ENCODE results near the gene NRAS.
A peak's percentile ranks its signal among the peaks of the same experiment; 100 is the strongest.
"Not testable (repeated sequence)": the region's sequence is repeated elsewhere in the genome, so short reads cannot be mapped to it uniquely, and the experiment has no call there.

The NRAS gene

GRCh38 chr1:114716304-114717170 lies at the start of gene NRAS:
Gene NRAS (minus strand): TSS chr1:114716771. CDS start chr1:114716160, 611 bp downstream.
- Histone ChIP-seq H3K4me3 (ENCODE audit: low read length) (peak within 1 kb of the TSS; percentile 100), H3K27me3 (ENCODE audit: control insufficient read depth, insufficient read depth, low read length) (no peaks in the 10 kb centered on the region), H3K4me1 (ENCODE audit: control insufficient read depth, insufficient read depth, low read length) (peaks cover 5% of the 10 kb centered on the region), H3K36me3 (ENCODE audit: control insufficient read depth, insufficient read depth, low read length) (peaks cover 18% of the 10 kb centered on the region), H3K9ac (ENCODE audit: low read length) (peak within 1 kb of the TSS; percentile 97), H3K27ac (ENCODE audit: low read depth, low read length) (peak within 1 kb of the TSS; percentile 95)

- Histone ChIP-seq H3K4me3 (ENCODE audit: low read length) (no peak overlapping the region), H3K4me1 (ENCODE audit: control insufficient read depth, insufficient read depth, low read length) (no peaks in the 10 kb centered on the region), H3K27ac (ENCODE audit: low read depth, low read length) (no peak overlapping the region), H3K36me3 (ENCODE audit: control insufficient read depth, insufficient read depth, low read length) (peaks cover 4% of the 10 kb centered on the region), H3K27me3 (ENCODE audit: control insufficient read depth, insufficient read depth, low read length) (no peaks in the 10 kb centered on the region), H3K9ac (ENCODE audit: low read length) (no peak overlapping the region)
These were observed 48.1 kb upstream of the NRAS start for GRCh38 chr1:114764689-114765088.

GRCh38 chr1:114758256-114758832 lies 41.8 kb upstream of the NRAS start:
- H3K27ac ChIP-seq (ENCODE audit: low read depth, low read length) = peak overlapping the region; percentile 100
- H3K9ac ChIP-seq (ENCODE audit: low read length) = no peak overlapping the region
- H3K36me3 ChIP-seq (ENCODE audit: control insufficient read depth, insufficient read depth, low read length) = peaks cover 2% of the 10 kb centered on the region
- no peaks in the 10 kb centered on the region for H3K27me3 ChIP-seq (ENCODE audit: control insufficient read depth, insufficient read depth, low read length)
- peak overlapping the region; percentile 100 for H3K4me3 ChIP-seq (ENCODE audit: low read length)
- peaks cover 13% of the 10 kb centered on the region for H3K4me1 ChIP-seq (ENCODE audit: control insufficient read depth, insufficient read depth, low read length)

- H3K27me3 ChIP-seq (ENCODE audit: control insufficient read depth, insufficient read depth, low read length) = no peaks in the 10 kb centered on the region
- H3K4me1 ChIP-seq (ENCODE audit: control insufficient read depth, insufficient read depth, low read length) = peaks cover 13% of the 10 kb centered on the region
- H3K4me3 ChIP-seq (ENCODE audit: low read length) = peak within 1 kb of the TSS; percentile 100
- H3K9ac ChIP-seq (ENCODE audit: low read length) = peak within 1 kb of the TSS; percentile 100
- H3K27ac ChIP-seq (ENCODE audit: low read depth, low read length) = peak within 1 kb of the TSS; percentile 100
- peaks cover 2% of the 10 kb centered on the region for H3K36me3 ChIP-seq (ENCODE audit: control insufficient read depth, insufficient read depth, low read length)
These were observed 41.1 kb upstream of the NRAS start, which contains the start of gene CSDE1 for GRCh38 chr1:114757455-114758255. Gene CSDE1 (minus strand): TSS chr1:114757984. CDS start chr1:114739890, 18,094 bp downstream.

- peak overlapping the region; percentile 100 for H3K27ac ChIP-seq (ENCODE audit: low read depth, low read length)
- H3K36me3 ChIP-seq (ENCODE audit: control insufficient read depth, insufficient read depth, low read length) = peaks cover 2% of the 10 kb centered on the region
- peak overlapping the region; percentile 17 for H3K9ac ChIP-seq (ENCODE audit: low read length)
- H3K4me3 ChIP-seq (ENCODE audit: low read length) = peak overlapping the region; percentile 100
- H3K4me1 ChIP-seq (ENCODE audit: control insufficient read depth, insufficient read depth, low read length) = peaks cover 17% of the 10 kb centered on the region
- no peaks in the 10 kb centered on the region for H3K27me3 ChIP-seq (ENCODE audit: control insufficient read depth, insufficient read depth, low read length)
These were observed 40.4 kb upstream of the NRAS start for GRCh38 chr1:114756949-114757454.

- H3K4me1 ChIP-seq (ENCODE audit: control insufficient read depth, insufficient read depth, low read length) = peaks cover 17% of the 10 kb centered on the region
- no peaks in the 10 kb centered on the region for H3K27me3 ChIP-seq (ENCODE audit: control insufficient read depth, insufficient read depth, low read length)
- no peak overlapping the region for H3K9ac ChIP-seq (ENCODE audit: low read length)
- H3K27ac ChIP-seq (ENCODE audit: low read depth, low read length) = no peak overlapping the region
- peaks cover 2% of the 10 kb centered on the region for H3K36me3 ChIP-seq (ENCODE audit: control insufficient read depth, insufficient read depth, low read length)
- peak overlapping the region; percentile 100 for H3K4me3 ChIP-seq (ENCODE audit: low read length)
These were observed 39.7 kb upstream of the NRAS start for GRCh38 chr1:114756009-114756892.

GRCh38 chr1:114755006-114755931 lies 38.7 kb upstream of the NRAS start:
- H3K27ac ChIP-seq (ENCODE audit: low read depth, low read length) = no peak overlapping the region
- peaks cover 17% of the 10 kb centered on the region for H3K4me1 ChIP-seq (ENCODE audit: control insufficient read depth, insufficient read depth, low read length)
- H3K36me3 ChIP-seq (ENCODE audit: control insufficient read depth, insufficient read depth, low read length) = peaks cover 2% of the 10 kb centered on the region
- H3K4me3 ChIP-seq (ENCODE audit: low read length) = peak overlapping the region; percentile 100
- H3K9ac ChIP-seq (ENCODE audit: low read length) = no peak overlapping the region
- H3K27me3 ChIP-seq (ENCODE audit: control insufficient read depth, insufficient read depth, low read length) = no peaks in the 10 kb centered on the region

- H3K36me3 ChIP-seq (ENCODE audit: control insufficient read depth, insufficient read depth, low read length) = peaks cover 11% of the 10 kb centered on the region
- not testable (repeated sequence) for H3K9ac ChIP-seq (ENCODE audit: low read length); H3K4me3 ChIP-seq (ENCODE audit: low read length); H3K27me3 ChIP-seq (ENCODE audit: control insufficient read depth, insufficient read depth, low read length); H3K27ac ChIP-seq (ENCODE audit: low read depth, low read length)
- peaks cover 17% of the 10 kb centered on the region for H3K4me1 ChIP-seq (ENCODE audit: control insufficient read depth, insufficient read depth, low read length)
These were observed 37.1 kb upstream of the NRAS start for GRCh38 chr1:114753702-114754101.

- Histone ChIP-seq H3K36me3 (ENCODE audit: control insufficient read depth, insufficient read depth, low read length) (peaks cover 13% of the 10 kb centered on the region), H3K27me3 (ENCODE audit: control insufficient read depth, insufficient read depth, low read length) (no peaks in the 10 kb centered on the region), H3K4me1 (ENCODE audit: control insufficient read depth, insufficient read depth, low read length) (peaks cover 17% of the 10 kb centered on the region), H3K9ac (ENCODE audit: low read length) (no peak overlapping the region), H3K27ac (ENCODE audit: low read depth, low read length) (no peak overlapping the region), H3K4me3 (ENCODE audit: low read length) (no peak overlapping the region)
These were observed 36.6 kb upstream of the NRAS start for GRCh38 chr1:114753143-114753542.

- Histone ChIP-seq H3K4me1 (ENCODE audit: control insufficient read depth, insufficient read depth, low read length) (peaks cover 7% of the 10 kb centered on the region), H3K27me3 (ENCODE audit: control insufficient read depth, insufficient read depth, low read length) (no peaks in the 10 kb centered on the region), H3K27ac (ENCODE audit: low read depth, low read length) (no peak overlapping the region)
These were observed 34.2 kb upstream of the NRAS start for GRCh38 chr1:114750780-114751179.

GRCh38 chr1:114749835-114750234 lies 33.3 kb upstream of the NRAS start:
- H3K4me3 ChIP-seq (ENCODE audit: low read length) = no peak overlapping the region
- no peak overlapping the region for H3K27ac ChIP-seq (ENCODE audit: low read depth, low read length)
- H3K27me3 ChIP-seq (ENCODE audit: control insufficient read depth, insufficient read depth, low read length) = no peaks in the 10 kb centered on the region
- no peak overlapping the region for H3K9ac ChIP-seq (ENCODE audit: low read length)
- H3K36me3 ChIP-seq (ENCODE audit: control insufficient read depth, insufficient read depth, low read length) = peaks cover 11% of the 10 kb centered on the region
- peaks cover 5% of the 10 kb centered on the region for H3K4me1 ChIP-seq (ENCODE audit: control insufficient read depth, insufficient read depth, low read length)

More at GRCh38 chr1:114750780-114751179, 34.2 kb upstream of the NRAS start:
- Histone ChIP-seq H3K9ac (ENCODE audit: low read length) (no peak overlapping the region), H3K36me3 (ENCODE audit: control insufficient read depth, insufficient read depth, low read length) (peaks cover 11% of the 10 kb centered on the region), H3K4me3 (ENCODE audit: low read length) (no peak overlapping the region)
